HepG2 (cell line): ENCODE data around the gene EZH1. TPM values are rescaled to one million over a fixed set of nuclear protein-coding genes. Genes with fewer than 3 reads are reported as not detected.

Experiments
- HNRNPH1 ChIP-seq: fragments of 200-400 bp; formaldehyde crosslinking; optimal IDR thresholded peaks from 2 replicates; pipeline ENCODE3; 2017; ENCODE audit warnings: mild to moderate bottlenecking, low read depth, low read length
- KIAA2018 ChIP-seq: sonication (generic); formaldehyde crosslinking; IDR thresholded peaks from 2 replicates; pipeline ENCODE4 v1.5.0; 2020; ENCODE audit warnings: mild to moderate bottlenecking, missing genetic modification reagents, borderline replicate concordance
- NFE2 ChIP-seq: sonication (generic); formaldehyde crosslinking; IDR thresholded peaks from 2 replicates; pipeline ENCODE4 v1.4.0; 2020; ENCODE audit warnings: missing genetic modification reagents
- NFKBIZ ChIP-seq: IDR thresholded peaks from 2 replicates; pipeline ENCODE4 v1.6.1; 2018; ENCODE audit warnings: missing genetic modification reagents, missing compliant biosample characterization
- THYN1 ChIP-seq: sonication (generic); formaldehyde crosslinking; IDR thresholded peaks from 2 replicates; pipeline ENCODE4 v1.8.1; 2023; ENCODE audit warnings: low read depth, mild to moderate bottlenecking, moderate library complexity, missing genetic modification reagents, borderline replicate concordance
- ZFP36 ChIP-seq: fragments of 150-350 bp; IDR thresholded peaks from 2 replicates; pipeline ENCODE4 v1.6.1; 2018; ENCODE audit warnings: borderline replicate concordance, low read length, low read depth; ENCODE audit not compliant: partially characterized antibody
- ZFP41 ChIP-seq: sonication (generic); formaldehyde crosslinking; IDR thresholded peaks from 2 replicates; pipeline ENCODE4 v1.4.0; 2020; ENCODE audit warnings: mild to moderate bottlenecking, missing genetic modification reagents, borderline replicate concordance
- ZNF20 ChIP-seq: sonication (generic); formaldehyde crosslinking; IDR thresholded peaks from 2 replicates; pipeline ENCODE4 v1.4.0; 2020; ENCODE audit warnings: mild to moderate bottlenecking, moderate library complexity, missing genetic modification reagents
- ZNF205 ChIP-seq: IDR thresholded peaks from 2 replicates; pipeline ENCODE4 v1.6.1; 2018; ENCODE audit warnings: missing biosample characterization, missing genetic modification reagents
- ZNF354B ChIP-seq: sonication (generic); formaldehyde crosslinking; IDR thresholded peaks from 2 replicates; pipeline ENCODE4 v1.8.0; 2022; ENCODE audit warnings: mild to moderate bottlenecking, missing genetic modification reagents
- polyA plus RNA-seq, 8 experiments: library from polyadenylated mRNA; depleted of rRNA in 3 of 8; stranded (reverse) in 7 of 8; unstranded in 1 of 8; fragments of >200 nt; fragmentation: Illumina TruSeq in 4 of 8; extraction: Trizol in 4 of 8; gene quantifications; 2 replicates each; pipeline versions ENCODE4 v1.2.1 to v1.2.3, GENCODE V29; 2011 to 2016; ENCODE audit warnings: low read depth in 4 of 8, missing spikeins in 1 of 8, mixed read lengths in 1 of 8; ENCODE audit not compliant: insufficient read depth in 1 of 8
- total RNA-seq, 5 experiments: library from RNA; depleted of rRNA; stranded (reverse); fragments of >200 nt; fragmentation: Illumina TruSeq; extraction: Trizol; gene quantifications; 2 replicates each; pipeline ENCODE4 v1.2.3, GENCODE V29; 2016; ENCODE audit warnings: low read depth in 1 of 5
- TF ChIP-seq, protein P1 (sequence below): sonication (generic); formaldehyde crosslinking; IDR thresholded peaks from 2 replicates; pipeline ENCODE4 v1.4.0; 2020; ENCODE audit warnings: missing genetic modification reagents, low read depth, mild to moderate bottlenecking, borderline replicate concordance
- TF ChIP-seq, protein P2 (sequence below): sonication (generic); formaldehyde crosslinking; IDR thresholded peaks from 2 replicates; pipeline ENCODE4 v1.8.1; 2023; ENCODE audit warnings: mild to moderate bottlenecking, inconsistent platforms, moderate library complexity, missing genetic modification reagents, borderline replicate concordance
- TF ChIP-seq, protein P3 (sequence below): sonication (generic); formaldehyde crosslinking; IDR thresholded peaks from 2 replicates; pipeline ENCODE4 v1.5.0; 2020; ENCODE audit warnings: missing genetic modification reagents
- TF ChIP-seq, protein P4 (sequence below): sonication (generic); formaldehyde crosslinking; IDR thresholded peaks from 2 replicates; pipeline ENCODE4 v1.4.0; 2020; ENCODE audit warnings: missing genetic modification reagents; ENCODE audit errors: not compliant biosample characterization

Gene EZH1
- total and polyA plus RNA-seq, 2 of the 13 experiments (the other 11 are each of a cell fraction or from before 2014, with no cell fraction given), result 11.6 to 24.0 TPM

- TF ChIP-seq KIAA2018 (CRISPR knock-in tag) (no peak), ZNF205 (CRISPR knock-in tag) (no peak; the same call in 1 of the 2 replicates), ZFP36 (no peak), ZFP41 (CRISPR knock-in tag) (no peak), NFKBIZ (CRISPR knock-in tag) (no peak), NFE2 (CRISPR knock-in tag) (no peak), THYN1 (CRISPR knock-in tag) (no peak), ZNF20 (no peak), ZNF354B (CRISPR knock-in tag) (no peak), HNRNPH1 (no peak)
- TF ChIP-seq, protein P1, sequence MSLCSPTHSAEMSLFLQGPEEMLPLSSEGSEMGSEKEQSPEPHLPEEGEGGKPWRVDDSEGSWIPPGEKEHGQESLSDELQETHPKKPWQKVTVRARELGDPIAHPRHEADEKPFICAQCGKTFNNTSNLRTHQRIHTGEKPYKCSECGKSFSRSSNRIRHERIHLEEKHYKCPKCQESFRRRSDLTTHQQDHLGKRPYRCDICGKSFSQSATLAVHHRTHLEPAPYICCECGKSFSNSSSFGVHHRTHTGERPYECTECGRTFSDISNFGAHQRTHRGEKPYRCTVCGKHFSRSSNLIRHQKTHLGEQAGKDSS (CRISPR knock-in tag), result no peak
- TF ChIP-seq, protein P2, sequence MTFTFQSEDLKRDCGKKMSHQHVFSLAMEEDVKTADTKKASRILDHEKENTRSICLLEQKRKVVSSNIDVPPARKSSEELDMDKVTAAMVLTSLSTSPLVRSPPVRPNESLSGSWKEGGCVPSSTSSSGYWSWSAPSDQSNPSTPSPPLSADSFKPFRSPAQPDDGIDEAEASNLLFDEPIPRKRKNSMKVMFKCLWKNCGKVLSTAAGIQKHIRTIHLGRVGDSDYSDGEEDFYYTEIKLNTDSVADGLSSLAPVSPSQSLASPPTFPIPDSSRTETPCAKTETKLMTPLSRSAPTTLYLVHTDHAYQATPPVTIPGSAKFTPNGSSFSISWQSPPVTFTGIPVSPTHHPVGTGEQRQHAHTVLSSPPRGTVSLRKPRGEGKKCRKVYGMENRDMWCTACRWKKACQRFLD, result 0 out of 2 replicates have a peak, but pooled peaks have one; percentile 13
- TF ChIP-seq, protein P3, sequence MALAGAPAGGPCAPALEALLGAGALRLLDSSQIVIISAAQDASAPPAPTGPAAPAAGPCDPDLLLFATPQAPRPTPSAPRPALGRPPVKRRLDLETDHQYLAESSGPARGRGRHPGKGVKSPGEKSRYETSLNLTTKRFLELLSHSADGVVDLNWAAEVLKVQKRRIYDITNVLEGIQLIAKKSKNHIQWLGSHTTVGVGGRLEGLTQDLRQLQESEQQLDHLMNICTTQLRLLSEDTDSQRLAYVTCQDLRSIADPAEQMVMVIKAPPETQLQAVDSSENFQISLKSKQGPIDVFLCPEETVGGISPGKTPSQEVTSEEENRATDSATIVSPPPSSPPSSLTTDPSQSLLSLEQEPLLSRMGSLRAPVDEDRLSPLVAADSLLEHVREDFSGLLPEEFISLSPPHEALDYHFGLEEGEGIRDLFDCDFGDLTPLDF (CRISPR knock-in tag), result no peak
- TF ChIP-seq, protein P4, sequence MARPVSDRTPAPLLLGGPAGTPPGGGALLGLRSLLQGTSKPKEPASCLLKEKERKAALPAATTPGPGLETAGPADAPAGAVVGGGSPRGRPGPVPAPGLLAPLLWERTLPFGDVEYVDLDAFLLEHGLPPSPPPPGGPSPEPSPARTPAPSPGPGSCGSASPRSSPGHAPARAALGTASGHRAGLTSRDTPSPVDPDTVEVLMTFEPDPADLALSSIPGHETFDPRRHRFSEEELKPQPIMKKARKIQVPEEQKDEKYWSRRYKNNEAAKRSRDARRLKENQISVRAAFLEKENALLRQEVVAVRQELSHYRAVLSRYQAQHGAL (CRISPR knock-in tag), result no peak
Observed at GRCh38 chr17:42780851-42781638, 36.2 kb upstream of the EZH1 start (continued).
